ENCODE data around the gene ARF3. TPM values are rescaled to one million over a fixed set of nuclear protein-coding genes. Genes with fewer than 3 reads are reported as not detected.

The ARF3 gene
- total and polyA plus RNA-seq, 2 donors (not counting 1 experiment from before 2014, with no cell fraction given), result 31.7 to 77.5 TPM

GRCh38 chr12:48972952-48973483 is 15.7 kb upstream of the ARF3 start:
- Histone ChIP-seq H4K20me1 (ENCODE audit: control insufficient read depth, insufficient read depth, low read length, poor library complexity, severe bottlenecking) (peaks cover 27% of the 10 kb centered on the region), H3K9ac (ENCODE audit: low read length) (no peak overlapping the region), H3K4me3 (ENCODE audit: control extremely low read depth in 1 of 5, extremely low read depth in 1 of 5, insufficient read depth in 1 of 5, low read depth in 2 of 5, low read length in 4 of 5) (no peak overlapping the region), H3K9me3 (ENCODE audit: control extremely low read depth in 1 of 3, control insufficient read depth in 2 of 3, insufficient read depth in 1 of 3, low read length in 2 of 3) (peaks cover 0 to 28% (median 0%) of the 10 kb centered on the region in 3 donors), H3K4me2 (replicated peaks; ENCODE audit: low read depth, low read length, poor library complexity, severe bottlenecking) (no peak overlapping the region), H3K36me3 (replicated peaks in 1 of 2; ENCODE audit: control extremely low read depth in 1 of 2, control insufficient read depth in 1 of 2, extremely low read depth in 1 of 2, insufficient read depth in 2 of 2, low read length in 1 of 2) (no peaks in the 10 kb centered on the region), H3K27ac (ENCODE audit: low read length in 2 of 2) (no peak overlapping the region), H3K4me1 (ENCODE audit: control insufficient read depth in 2 of 2, insufficient read depth in 2 of 2, low read length in 2 of 2) (peaks cover 52 to 57% of the 10 kb centered on the region in 2 donors), H3K27me3 (replicated peaks in 1 of 4; ENCODE audit: control extremely low read depth in 1 of 4, control insufficient read depth in 3 of 4, insufficient read depth in 4 of 4, low read length in 3 of 4) (peaks cover 2 to 75% (median 57%) of the 10 kb centered on the region in 4 experiments), H2AFZ (ENCODE audit: insufficient read depth, low read depth, low read length, poor library complexity, severe bottlenecking) (no peak overlapping the region), H3K79me2 (ENCODE audit: control insufficient read depth, insufficient read depth, low read length) (no peaks in the 10 kb centered on the region)
- DNase-seq (no peak), ATAC-seq (ENCODE audit: low read depth) (no peak)
- TF ChIP-seq CTCF (IDR thresholded peaks at IDR 0.05) (no peak), EZH2 (IDR thresholded peaks at IDR 0.05; ENCODE audit: borderline replicate concordance, insufficient read depth, low read depth, low read length, poor library complexity, severe bottlenecking) (no peak)
- Mint-ChIP-seq H3K4me1 (peaks cover 51% of the 10 kb centered on the region), H3K27ac (no peak overlapping the region), H3K9me3 (ENCODE audit: insufficient read depth) (no peaks in the 10 kb centered on the region), H3K4me3 (no peak overlapping the region), H3K27me3 (peaks cover 68% of the 10 kb centered on the region)
- intact Hi-C loops (cut with micrococcal nuclease), result no loop called here
- 35% methylated on average over 3 of the region's 3 CpGs for WGBS (ENCODE audit: insufficient coverage)
- CTCF ChIA-PET, result interaction anchor here (1.3 to 1.4 kb wide), 2 partner anchors 15 to 21 kb away, joined by 4 to 6 read pairs; no protein-coding TSS in a partner anchor
- POLR2A ChIA-PET, result no interaction called here

GRCh38 chr12:48972213-48972951 is 15.1 kb upstream of the ARF3 start:
- no peaks in the 10 kb centered on the region for H3K9me3 Mint-ChIP-seq (ENCODE audit: insufficient read depth)
- ATAC-seq (ENCODE audit: low read depth) (no peak), DNase-seq (no peak)
- intact Hi-C loops (cut with micrococcal nuclease), result no loop called here
- Histone ChIP-seq H3K27ac (ENCODE audit: low read length in 2 of 2) (no peak overlapping the region), H3K79me2 (ENCODE audit: control insufficient read depth, insufficient read depth, low read length) (no peaks in the 10 kb centered on the region), H4K20me1 (ENCODE audit: control insufficient read depth, insufficient read depth, low read length, poor library complexity, severe bottlenecking) (peaks cover 27% of the 10 kb centered on the region), H3K4me3 (ENCODE audit: control extremely low read depth in 1 of 5, extremely low read depth in 1 of 5, insufficient read depth in 1 of 5, low read depth in 2 of 5, low read length in 4 of 5) (no peak overlapping the region), H3K27me3 (replicated peaks in 1 of 4; ENCODE audit: control extremely low read depth in 1 of 4, control insufficient read depth in 3 of 4, insufficient read depth in 4 of 4, low read length in 3 of 4) (peaks cover 2 to 69% (median 54%) of the 10 kb centered on the region in 4 experiments), H3K4me2 (replicated peaks; ENCODE audit: low read depth, low read length, poor library complexity, severe bottlenecking) (peak overlapping the region; percentile 76), H2AFZ (ENCODE audit: insufficient read depth, low read depth, low read length, poor library complexity, severe bottlenecking) (no peak overlapping the region), H3K4me1 (ENCODE audit: control insufficient read depth in 2 of 2, insufficient read depth in 2 of 2, low read length in 2 of 2) (peaks cover 46 to 51% of the 10 kb centered on the region in 2 donors), H3K36me3 (replicated peaks in 1 of 2; ENCODE audit: control extremely low read depth in 1 of 2, control insufficient read depth in 1 of 2, extremely low read depth in 1 of 2, insufficient read depth in 2 of 2, low read length in 1 of 2) (no peaks in the 10 kb centered on the region), H3K9me3 (ENCODE audit: control extremely low read depth in 1 of 3, control insufficient read depth in 2 of 3, insufficient read depth in 1 of 3, low read length in 2 of 3) (peaks cover 0 to 25% (median 0%) of the 10 kb centered on the region in 3 donors), H3K9ac (ENCODE audit: low read length) (no peak overlapping the region)
- TF ChIP-seq CTCF (IDR thresholded peaks at IDR 0.05) (no peak), EZH2 (IDR thresholded peaks at IDR 0.05; ENCODE audit: borderline replicate concordance, insufficient read depth, low read depth, low read length, poor library complexity, severe bottlenecking) (no peak)
- H3K4me3 Mint-ChIP-seq, result no peak overlapping the region
- no peak overlapping the region for H3K27ac Mint-ChIP-seq
- H3K4me1 Mint-ChIP-seq, result peaks cover 45% of the 10 kb centered on the region
- POLR2A ChIA-PET, result no interaction called here
- H3K27me3 Mint-ChIP-seq, result peaks cover 62% of the 10 kb centered on the region
- CTCF ChIA-PET, result interaction anchor here (1.1 to 7.2 kb wide), 3 partner anchors 7 to 16 kb away, joined by 3 to 71 read pairs (median 6); partner anchors contain the start of genes ARF3 and WNT1
- 9% methylated on average over 23 of the region's 23 CpGs for WGBS (ENCODE audit: insufficient coverage)
